LNCaP clone FGC (cell line): ENCODE results near the gene H2BK1.
A peak's percentile ranks its signal among the peaks of the same experiment; 100 is the strongest.

Source experiments
- DNase-seq: peaks from one replicate; pipeline ENCODE4 v3.0.0-alpha.2; 2011; ENCODE audit warnings: low read depth
- H3K4me3 ChIP-seq: 2 replicates; pipeline ENCODE4 v1.5.1; 2011; ENCODE audit warnings: mild to moderate bottlenecking, low read depth, low read length, control low read depth
- TF ChIP-seq, protein P1 (sequence below): IDR thresholded peaks from 2 replicates; pipeline ENCODE4 v1.5.1; 2012; ENCODE audit warnings: mild to moderate bottlenecking; ENCODE audit not compliant: control insufficient read depth, insufficient read depth; ENCODE audit errors: extremely low read depth

The H2BK1 gene

DNA sequence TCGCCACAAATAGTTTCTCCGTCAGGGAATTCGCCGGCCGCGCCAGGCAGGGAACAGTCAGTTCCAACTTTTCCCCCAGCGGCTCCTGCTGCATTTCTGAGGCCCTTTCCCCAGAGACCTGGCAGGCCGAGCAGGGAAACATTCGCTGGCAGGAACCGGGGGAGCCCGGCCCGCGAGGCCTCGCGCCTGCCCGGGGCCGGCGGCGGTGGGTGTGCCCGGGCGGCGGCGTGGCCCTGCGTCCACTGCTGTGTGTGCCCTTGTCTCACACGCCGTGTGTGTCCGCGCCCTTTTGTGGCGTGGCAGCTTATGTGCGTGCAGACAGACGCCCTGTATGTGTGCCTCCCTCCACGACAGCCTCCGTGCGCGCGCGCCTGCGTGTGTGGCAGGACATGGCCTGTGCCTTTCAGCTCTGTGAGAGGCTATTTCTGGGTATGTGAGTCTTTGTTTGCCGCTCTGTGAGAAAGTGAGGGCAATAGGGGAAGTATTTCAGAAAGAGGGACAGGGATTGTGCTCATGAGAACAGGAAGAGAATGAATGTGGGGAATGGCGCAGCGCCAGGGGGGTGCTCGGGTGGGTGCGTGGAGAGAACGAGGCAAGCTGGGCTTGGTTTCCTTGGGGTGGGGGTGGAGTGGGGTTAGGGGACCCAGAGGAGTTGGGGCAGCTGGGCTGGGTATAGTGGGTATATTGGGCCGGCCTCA, 38.9 kb upstream of the H2BK1 start:
- DNase-seq, result no peak
- TF ChIP-seq, protein P1, sequence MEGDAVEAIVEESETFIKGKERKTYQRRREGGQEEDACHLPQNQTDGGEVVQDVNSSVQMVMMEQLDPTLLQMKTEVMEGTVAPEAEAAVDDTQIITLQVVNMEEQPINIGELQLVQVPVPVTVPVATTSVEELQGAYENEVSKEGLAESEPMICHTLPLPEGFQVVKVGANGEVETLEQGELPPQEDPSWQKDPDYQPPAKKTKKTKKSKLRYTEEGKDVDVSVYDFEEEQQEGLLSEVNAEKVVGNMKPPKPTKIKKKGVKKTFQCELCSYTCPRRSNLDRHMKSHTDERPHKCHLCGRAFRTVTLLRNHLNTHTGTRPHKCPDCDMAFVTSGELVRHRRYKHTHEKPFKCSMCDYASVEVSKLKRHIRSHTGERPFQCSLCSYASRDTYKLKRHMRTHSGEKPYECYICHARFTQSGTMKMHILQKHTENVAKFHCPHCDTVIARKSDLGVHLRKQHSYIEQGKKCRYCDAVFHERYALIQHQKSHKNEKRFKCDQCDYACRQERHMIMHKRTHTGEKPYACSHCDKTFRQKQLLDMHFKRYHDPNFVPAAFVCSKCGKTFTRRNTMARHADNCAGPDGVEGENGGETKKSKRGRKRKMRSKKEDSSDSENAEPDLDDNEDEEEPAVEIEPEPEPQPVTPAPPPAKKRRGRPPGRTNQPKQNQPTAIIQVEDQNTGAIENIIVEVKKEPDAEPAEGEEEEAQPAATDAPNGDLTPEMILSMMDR, result no peak
- no peak overlapping the region for H3K4me3 ChIP-seq

DNA sequence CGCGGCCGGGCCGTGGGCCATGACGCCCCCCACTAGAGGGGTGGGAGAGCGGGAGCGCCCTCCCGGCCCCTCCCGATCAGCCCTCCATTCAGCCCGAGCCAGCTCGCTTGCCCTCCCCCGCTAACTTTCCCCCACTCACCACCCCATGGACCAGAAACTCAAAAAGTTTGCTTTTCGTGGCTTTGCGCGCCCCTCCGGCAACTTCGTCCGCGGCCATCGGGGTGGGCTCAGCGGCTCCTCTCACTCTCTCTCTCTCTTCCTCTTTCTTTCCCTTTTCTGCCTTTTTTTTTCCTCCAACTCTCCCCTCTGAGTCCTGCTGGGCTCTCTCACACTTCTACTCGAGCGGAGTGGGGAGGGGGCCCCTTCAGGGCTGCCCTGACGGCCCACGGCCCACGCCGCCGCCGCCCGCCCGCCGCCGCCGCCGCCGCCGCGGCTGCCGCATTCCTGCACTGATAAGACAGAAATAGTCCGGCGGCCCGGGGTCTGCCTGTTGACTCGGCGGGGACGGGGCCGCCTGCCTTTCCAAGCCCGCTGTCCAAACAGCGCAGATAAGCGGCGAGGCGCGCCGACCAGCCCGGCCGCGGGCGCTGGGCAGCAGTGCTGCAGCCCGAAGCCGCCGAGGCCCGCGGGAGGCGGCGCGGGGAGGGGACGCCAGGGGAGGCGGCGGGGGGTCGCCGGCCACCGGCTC, 38.2 kb upstream of the H2BK1 start, which contains the start of gene SMARCD3:
Gene SMARCD3, minus strand, starts transcription at position 349 of the 688 bp plus-strand sequence. Its CDS starts 132 bp downstream, at position 217.
- TF ChIP-seq, protein P1, result no peak
- DNase-seq, result no peak
- H3K4me3 ChIP-seq, result peak within 1 kb of the TSS; percentile 46

DNA sequence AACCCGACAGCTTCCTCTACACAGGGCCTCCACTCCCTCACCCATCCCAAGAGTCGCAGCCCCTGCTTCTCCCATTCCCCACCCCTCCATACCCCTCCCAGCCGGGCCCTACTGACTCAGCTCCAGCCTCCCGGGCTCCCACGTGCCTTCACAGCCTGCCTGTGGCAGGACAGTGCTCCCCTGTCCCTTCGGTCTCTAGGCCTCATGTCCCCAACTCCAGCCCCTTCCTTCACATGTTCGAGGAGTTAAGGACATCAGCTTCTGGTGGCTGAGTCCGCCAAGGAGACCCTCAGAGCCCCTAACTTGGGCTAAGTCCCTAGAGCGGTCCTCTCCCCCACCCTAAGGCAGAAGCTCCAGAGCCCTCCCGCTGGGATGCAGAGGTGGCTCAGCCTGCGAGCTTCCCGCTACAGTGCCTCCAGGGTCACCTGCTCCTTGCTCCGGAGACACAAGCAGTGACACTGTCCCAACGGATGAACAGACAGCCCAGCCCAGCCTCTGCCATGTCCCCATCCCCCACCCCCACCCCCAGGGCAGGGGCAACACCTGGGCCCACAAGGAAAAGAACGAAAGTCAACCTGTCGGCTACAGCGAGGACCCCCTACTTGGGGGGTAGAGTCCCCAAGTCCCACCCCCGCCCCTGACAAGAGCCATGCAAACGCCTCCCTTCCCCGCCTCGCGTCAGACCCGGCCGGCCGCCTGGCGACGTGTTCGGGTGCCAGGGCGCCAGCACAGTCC, 37.5 kb upstream of the H2BK1 start:
- DNase-seq, result no peak
- TF ChIP-seq, protein P1, result no peak
- H3K4me3 ChIP-seq, result peak overlapping the region; percentile 46

DNA sequence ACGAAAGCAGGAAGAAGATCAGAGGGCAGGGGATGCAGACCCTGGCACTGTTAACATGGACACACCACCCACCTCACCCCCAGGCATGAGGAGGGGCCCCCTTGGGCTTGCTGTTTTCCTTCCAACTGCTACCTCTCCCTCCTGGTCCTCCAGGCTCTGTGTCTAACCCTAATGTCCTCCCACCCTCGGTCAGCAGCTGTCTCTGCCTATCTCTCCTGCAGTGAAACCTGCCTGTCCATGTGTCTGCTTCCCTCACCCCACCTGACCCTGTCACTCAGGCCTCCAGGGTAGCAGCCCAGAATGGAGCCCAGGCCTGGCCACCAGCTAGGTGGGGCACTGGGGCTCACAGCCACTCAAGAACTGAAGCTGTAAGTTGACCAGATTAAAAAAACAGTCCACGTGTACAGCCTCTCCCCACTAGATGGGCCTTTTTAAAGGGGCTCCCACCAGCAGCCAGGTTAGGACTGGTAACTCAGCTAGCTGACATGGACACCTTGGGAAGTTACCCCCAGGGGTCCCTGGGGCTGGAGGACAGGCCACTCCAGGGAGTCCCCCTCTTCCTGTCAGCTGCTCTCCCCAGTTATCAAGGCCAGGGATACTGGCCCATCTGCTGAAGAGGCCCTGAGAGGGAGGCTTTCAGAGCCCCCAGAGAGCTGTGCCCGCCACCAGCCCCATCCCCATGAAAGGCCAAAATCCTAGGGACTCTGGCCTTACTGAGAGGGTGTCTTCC, 36.7 kb upstream of the H2BK1 start:
- H3K4me3 ChIP-seq, result no peak overlapping the region
- TF ChIP-seq, protein P1, result no peak
- no peak for DNase-seq

DNA sequence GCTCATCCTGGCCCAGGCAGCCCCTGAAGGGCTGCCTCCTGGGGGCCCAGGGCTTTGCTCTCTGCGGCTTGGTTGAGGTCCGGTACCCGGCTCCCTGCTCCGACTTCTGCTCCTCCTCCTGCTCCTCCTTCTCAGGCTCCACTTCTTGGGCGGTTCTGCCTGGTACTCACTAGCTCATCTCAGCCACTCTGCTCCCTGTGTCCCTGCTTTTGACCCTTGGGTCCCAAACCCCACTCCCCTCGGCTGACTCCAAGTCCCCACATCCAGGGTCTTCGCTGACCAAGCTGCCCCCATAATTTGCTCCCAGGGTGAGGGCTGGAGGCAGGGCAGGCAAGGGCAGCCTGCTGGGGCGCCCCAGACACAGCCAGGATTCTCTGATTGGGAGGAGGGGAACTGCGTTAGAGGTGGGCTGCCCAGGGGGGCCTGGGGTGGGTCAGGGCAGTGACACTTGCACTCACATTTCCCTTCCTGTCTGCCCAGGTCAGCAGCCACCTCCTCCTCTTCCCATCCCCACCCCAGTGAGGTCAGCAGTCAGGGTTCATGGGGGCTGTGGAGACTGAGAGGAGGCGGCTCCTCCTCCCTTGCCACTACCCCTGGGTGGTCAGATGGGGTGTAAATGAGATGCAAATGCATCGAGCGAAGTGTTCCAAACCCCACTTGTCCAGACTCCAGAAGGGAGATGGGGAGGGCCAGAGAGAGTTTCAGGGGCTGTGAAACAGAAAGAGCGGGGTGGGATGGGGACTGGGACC, 36.0 kb upstream of the H2BK1 start:
- TF ChIP-seq, protein P1, result no peak
- H3K4me3 ChIP-seq, result no peak overlapping the region

DNA sequence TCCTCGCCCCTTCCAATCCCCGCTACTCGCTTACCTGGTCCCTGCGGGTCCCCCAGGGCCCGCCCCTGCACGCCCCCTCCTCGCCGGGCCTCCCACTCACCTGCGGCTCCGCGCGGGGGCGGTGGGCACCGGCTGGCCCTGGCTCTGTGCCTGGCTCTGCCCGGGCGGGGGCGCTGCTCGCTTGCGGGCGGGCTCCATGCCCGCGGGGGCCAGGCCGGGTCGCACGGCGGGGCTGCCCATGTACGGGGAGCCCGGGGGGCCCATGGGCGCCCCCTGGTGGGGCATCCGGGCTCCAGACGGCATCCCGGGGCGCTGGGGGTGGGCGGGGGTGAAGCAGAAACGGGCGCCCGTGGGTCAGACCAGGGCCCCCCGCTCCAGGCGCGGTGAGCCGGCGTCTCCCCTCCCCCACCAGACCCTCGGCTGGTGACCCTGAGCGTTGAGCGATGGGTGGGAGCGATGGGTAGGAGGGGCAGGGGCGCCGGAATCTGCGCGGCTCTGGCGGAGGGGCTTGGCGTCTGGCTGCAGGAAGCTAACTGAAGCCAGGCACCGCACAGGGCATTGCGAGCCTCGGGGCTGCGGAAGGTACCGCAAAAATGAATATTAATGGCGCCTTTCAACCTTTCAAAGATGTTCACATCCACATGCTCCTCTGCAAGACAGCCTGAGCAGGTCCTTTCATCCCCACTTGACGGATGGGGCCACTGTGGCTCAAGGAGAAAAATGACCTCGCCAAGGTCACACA, 35.2 kb upstream of the H2BK1 start:
- DNase-seq, result no peak
- H3K4me3 ChIP-seq, result no peak overlapping the region
- TF ChIP-seq, protein P1, result peak; percentile 40

More for the DNA sequence above, 36.0 kb upstream of the H2BK1 start:
- no peak for DNase-seq
